Measurements from ENCODE around the gene SLC2A8. TPM values are rescaled to one million over a fixed set of nuclear protein-coding genes. Genes with fewer than 3 reads are reported as not detected.

SLC2A8 gene
- total RNA-seq, 1 donor from 2014 or later: 21.5 TPM

DNA sequence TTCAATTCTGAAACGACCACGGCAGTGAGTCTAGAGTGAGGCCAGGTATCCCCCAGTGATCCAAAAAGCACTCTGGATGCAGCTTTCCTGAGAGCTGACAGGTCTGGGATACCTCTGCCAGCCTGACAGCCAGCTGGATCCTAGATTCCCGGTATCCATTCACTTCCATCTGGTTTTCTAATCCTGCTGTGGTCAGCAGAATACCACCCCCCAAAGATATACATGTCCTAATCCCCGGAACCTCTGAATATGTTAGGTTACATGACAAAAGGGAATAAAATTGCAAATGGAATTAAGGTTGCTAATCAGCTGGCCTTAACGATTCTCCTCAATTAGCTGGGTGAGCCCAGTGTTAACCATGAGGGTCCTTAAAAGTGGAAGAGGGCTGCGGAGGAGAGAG, 25.8 kb downstream of the SLC2A8 start:
- no peaks in the 10 kb centered on the region for H3K27me3 Mint-ChIP-seq (ENCODE audit: unreplicated experiment)
- peaks cover 36% of the 10 kb centered on the region for H3K4me1 Mint-ChIP-seq (ENCODE audit: unreplicated experiment)
- DNase-seq (ENCODE audit: low spot score): no peak
- no peaks in the 10 kb centered on the region for H3K9me3 Mint-ChIP-seq (ENCODE audit: unreplicated experiment)
- no peak for TF ChIP-seq CTCF (IDR thresholded peaks at IDR 0.05; ENCODE audit: unreplicated experiment)
- no peak overlapping the region for H3K27ac Mint-ChIP-seq (ENCODE audit: unreplicated experiment)
- H3K4me3 Mint-ChIP-seq (ENCODE audit: unreplicated experiment): peak overlapping the region; percentile 98
- no peaks in the 10 kb centered on the region for H3K36me3 Mint-ChIP-seq (ENCODE audit: low read depth, unreplicated experiment)

GRCh38 chr9:127423476-127423933, 26.5 kb downstream of the SLC2A8 start:
- Mint-ChIP-seq H3K27me3 (ENCODE audit: unreplicated experiment) (no peaks in the 10 kb centered on the region), H3K9me3 (ENCODE audit: unreplicated experiment) (no peaks in the 10 kb centered on the region), H3K27ac (ENCODE audit: unreplicated experiment) (peak overlapping the region; percentile 72), H3K4me3 (ENCODE audit: unreplicated experiment) (peak overlapping the region; percentile 98), H3K4me1 (ENCODE audit: unreplicated experiment) (peaks cover 36% of the 10 kb centered on the region), H3K36me3 (ENCODE audit: low read depth, unreplicated experiment) (no peaks in the 10 kb centered on the region)
- TF ChIP-seq CTCF (IDR thresholded peaks at IDR 0.05; ENCODE audit: unreplicated experiment): no peak
- no peak for DNase-seq (ENCODE audit: low spot score)

DNA sequence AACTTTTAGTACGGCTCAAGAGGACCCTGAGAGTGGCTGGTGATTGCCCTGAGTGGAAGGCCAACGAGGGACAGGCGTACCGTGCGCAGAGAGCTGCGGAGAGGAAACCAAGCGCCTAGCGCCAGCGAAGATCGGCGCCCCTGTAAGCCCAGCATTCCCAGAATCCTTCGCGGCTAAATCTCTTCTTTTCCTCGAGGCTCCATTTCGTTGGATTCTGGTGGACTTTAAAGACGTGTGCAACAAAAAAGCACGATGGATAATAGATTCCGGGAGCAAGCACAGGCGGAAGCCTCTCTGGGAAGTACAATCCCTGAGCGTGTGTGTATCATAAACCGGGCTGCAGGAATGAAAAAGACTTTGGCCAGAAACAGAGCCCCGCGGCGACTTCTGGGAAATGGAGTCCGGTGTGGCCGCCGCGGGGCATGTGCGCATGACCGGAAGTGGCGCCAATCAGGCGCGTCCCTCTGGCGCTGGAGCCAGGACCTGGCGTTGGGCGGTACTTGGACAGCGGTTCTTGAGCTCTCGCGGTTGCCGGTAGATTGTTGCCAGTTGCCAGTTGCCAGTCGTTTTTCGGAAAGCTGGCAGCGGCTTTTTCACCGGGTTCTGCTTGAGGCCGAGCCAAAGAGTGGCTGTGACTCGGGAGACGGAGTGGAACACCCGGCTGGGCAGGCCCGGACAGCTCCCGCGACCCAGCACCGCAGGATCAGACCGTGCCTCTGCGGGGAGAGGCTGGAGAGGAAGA, 27.1 kb downstream of the SLC2A8 start, which contains the start of gene ZNF79:
Gene ZNF79, plus strand, starts transcription at position 449 of the 742 bp plus-strand sequence. CDS start 406 bp downstream, outside the sequence.
- TF ChIP-seq CTCF (IDR thresholded peaks at IDR 0.05; ENCODE audit: unreplicated experiment): no peak
- Mint-ChIP-seq H3K4me3 (ENCODE audit: unreplicated experiment) (peak within 1 kb of the TSS; percentile 98), H3K27ac (ENCODE audit: unreplicated experiment) (peak within 1 kb of the TSS; percentile 88), H3K27me3 (ENCODE audit: unreplicated experiment) (no peaks in the 10 kb centered on the region), H3K4me1 (ENCODE audit: unreplicated experiment) (peaks cover 31% of the 10 kb centered on the region), H3K36me3 (ENCODE audit: low read depth, unreplicated experiment) (no peaks in the 10 kb centered on the region), H3K9me3 (ENCODE audit: unreplicated experiment) (no peaks in the 10 kb centered on the region)
- DNase-seq (ENCODE audit: low spot score): peak; percentile 93

DNA sequence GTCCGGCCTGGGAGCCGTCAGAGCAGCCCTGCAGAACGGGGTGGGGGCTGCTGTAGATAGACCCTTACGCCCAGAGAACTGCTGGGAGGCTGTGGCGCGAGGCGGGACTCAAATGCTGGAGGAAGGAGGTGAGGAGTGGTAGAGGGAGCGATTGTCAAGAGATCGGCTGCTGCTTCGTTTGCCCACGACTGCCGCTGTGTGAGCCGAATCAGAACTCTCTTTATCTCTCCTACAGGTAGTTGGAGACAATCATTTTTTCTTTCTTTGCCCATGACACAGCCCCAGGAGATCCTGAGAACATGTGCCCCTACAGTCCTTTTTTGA, 27.7 kb downstream of the SLC2A8 start:
- TF ChIP-seq CTCF (IDR thresholded peaks at IDR 0.05; ENCODE audit: unreplicated experiment): no peak
- Mint-ChIP-seq H3K4me1 (ENCODE audit: unreplicated experiment) (peaks cover 31% of the 10 kb centered on the region), H3K27ac (ENCODE audit: unreplicated experiment) (peak overlapping the region; percentile 88), H3K4me3 (ENCODE audit: unreplicated experiment) (peak overlapping the region; percentile 98), H3K9me3 (ENCODE audit: unreplicated experiment) (no peaks in the 10 kb centered on the region), H3K36me3 (ENCODE audit: low read depth, unreplicated experiment) (no peaks in the 10 kb centered on the region), H3K27me3 (ENCODE audit: unreplicated experiment) (no peaks in the 10 kb centered on the region)
- DNase-seq (ENCODE audit: low spot score): no peak

GRCh38 chr9:127426756-127427155, 29.8 kb downstream of the SLC2A8 start:
- no peaks in the 10 kb centered on the region for H3K27me3 Mint-ChIP-seq (ENCODE audit: unreplicated experiment)
- peak overlapping the region; percentile 55 for H3K27ac Mint-ChIP-seq (ENCODE audit: unreplicated experiment)
- no peak for DNase-seq (ENCODE audit: low spot score)
- no peak for TF ChIP-seq CTCF (IDR thresholded peaks at IDR 0.05; ENCODE audit: unreplicated experiment)
- H3K36me3 Mint-ChIP-seq (ENCODE audit: low read depth, unreplicated experiment): peaks cover 13% of the 10 kb centered on the region
- H3K4me3 Mint-ChIP-seq (ENCODE audit: unreplicated experiment): peak overlapping the region; percentile 49
- H3K9me3 Mint-ChIP-seq (ENCODE audit: unreplicated experiment): no peaks in the 10 kb centered on the region
- peaks cover 31% of the 10 kb centered on the region for H3K4me1 Mint-ChIP-seq (ENCODE audit: unreplicated experiment)
